Smooth muscle cell (in vitro differentiated cells): ENCODE results near the gene MAEL. TPM values are rescaled to one million over a fixed set of nuclear protein-coding genes. Genes with fewer than 3 reads are reported as not detected.

Source experiments
- DNase-seq: peaks from one replicate; lab custom pipeline; 2025; ENCODE audit not compliant: unreplicated experiment; lab: John Stamatoyannopoulos, UW
- H2AFZ ChIP-seq: fragments of 200-600 bp; sonication (generic); 2 replicates; pipeline ENCODE4 v1.6.0; 2016; ENCODE audit warnings: antibody characterized with exemption, low read depth, mild to moderate bottlenecking
- H3F3A ChIP-seq: fragments of 200-600 bp; sonication (generic); 2 replicates; pipeline ENCODE4 v1.6.0; 2017; ENCODE audit warnings: antibody characterized with exemption, low read depth
- H3K27ac ChIP-seq: fragments of 200-600 bp; sonication (generic); 2 replicates; pipeline ENCODE4 v1.5.1; 2016; ENCODE audit warnings: low read depth, mild to moderate bottlenecking
- H3K27me3 ChIP-seq: fragments of 200-600 bp; sonication (generic); 2 replicates; pipeline ENCODE4 v1.6.1; 2016; ENCODE audit warnings: low read depth, mild to moderate bottlenecking
- H3K36me3 ChIP-seq: fragments of 200-600 bp; sonication (generic); 2 replicates; pipeline ENCODE4 v1.5.1; 2016; ENCODE audit warnings: low read depth
- H3K4me1 ChIP-seq: fragments of 200-600 bp; sonication (generic); 2 replicates; pipeline ENCODE4 v1.5.1; 2016; ENCODE audit warnings: low read depth
- H3K4me2 ChIP-seq: fragments of 200-600 bp; sonication (generic); 2 replicates; pipeline ENCODE4 v1.6.0; 2016; ENCODE audit warnings: mild to moderate bottlenecking
- H3K4me3 ChIP-seq: fragments of 200-600 bp; sonication (generic); 2 replicates; pipeline ENCODE4 v1.5.1; 2016; ENCODE audit warnings: mild to moderate bottlenecking
- H3K79me2 ChIP-seq: fragments of 200-600 bp; sonication (generic); 2 replicates; pipeline ENCODE4 v1.6.0; 2016; ENCODE audit warnings: low read depth, mild to moderate bottlenecking
- H3K9ac ChIP-seq: fragments of 200-600 bp; sonication (generic); 2 replicates; pipeline ENCODE4 v1.6.0; 2016; ENCODE audit warnings: low read depth
- H3K9me3 ChIP-seq: fragments of 200-600 bp; sonication (generic); replicated peaks from 2 replicates; pipeline ENCODE4 v1.5.1; 2016; ENCODE audit warnings: low read depth
- H4K20me1 ChIP-seq: fragments of 200-600 bp; sonication (generic); 2 replicates; pipeline ENCODE4 v1.6.0; 2016; ENCODE audit warnings: low read depth
- WGBS: methylation state at CpG from one replicate; pipeline ENCODE4 v1.1.7; 2016; ENCODE audit warnings: low lambda C conversion rate; 5-methylcytosine and 5-hydroxymethylcytosine counted together
- polyA plus RNA-seq: library from polyadenylated mRNA; unstranded; fragments of >200 nt; fragmentation: Nextera tagmentation; extraction: Ambion mirVana; gene quantifications from 2 replicates; pipeline ENCODE4 v1.2.1, GENCODE V29; 2016
- small RNA-seq: library from RNA; depleted of rRNA; stranded (forward); fragments of <200 nt; gene quantifications from one replicate; pipeline ENCODE3, GENCODE V24; 2014
- total RNA-seq: library from RNA; depleted of rRNA; stranded (reverse); fragments of >200 nt; gene quantifications from 2 replicates; pipeline ENCODE4 v1.2.3, GENCODE V29; 2014
- TF ChIP-seq, protein P1 (sequence below): fragments of 200-600 bp; sonication (generic); IDR thresholded peaks from 2 replicates; pipeline ENCODE4 v1.5.1; 2017; ENCODE audit warnings: borderline replicate concordance, mild to moderate bottlenecking, antibody characterized with exemption; ENCODE audit not compliant: insufficient read depth, poor library complexity, severe bottlenecking

MAEL gene
- total and polyA plus RNA-seq, 2 experiments from 2014 or later, result 0.27 TPM; not detected in 1

- WGBS, result 96% methylated on average over 8 of the region's 8 CpGs
- no peaks in the 10 kb centered on the region for H3K27me3 ChIP-seq
- no peaks in the 10 kb centered on the region for H3K79me2 ChIP-seq
- TF ChIP-seq, protein P1, sequence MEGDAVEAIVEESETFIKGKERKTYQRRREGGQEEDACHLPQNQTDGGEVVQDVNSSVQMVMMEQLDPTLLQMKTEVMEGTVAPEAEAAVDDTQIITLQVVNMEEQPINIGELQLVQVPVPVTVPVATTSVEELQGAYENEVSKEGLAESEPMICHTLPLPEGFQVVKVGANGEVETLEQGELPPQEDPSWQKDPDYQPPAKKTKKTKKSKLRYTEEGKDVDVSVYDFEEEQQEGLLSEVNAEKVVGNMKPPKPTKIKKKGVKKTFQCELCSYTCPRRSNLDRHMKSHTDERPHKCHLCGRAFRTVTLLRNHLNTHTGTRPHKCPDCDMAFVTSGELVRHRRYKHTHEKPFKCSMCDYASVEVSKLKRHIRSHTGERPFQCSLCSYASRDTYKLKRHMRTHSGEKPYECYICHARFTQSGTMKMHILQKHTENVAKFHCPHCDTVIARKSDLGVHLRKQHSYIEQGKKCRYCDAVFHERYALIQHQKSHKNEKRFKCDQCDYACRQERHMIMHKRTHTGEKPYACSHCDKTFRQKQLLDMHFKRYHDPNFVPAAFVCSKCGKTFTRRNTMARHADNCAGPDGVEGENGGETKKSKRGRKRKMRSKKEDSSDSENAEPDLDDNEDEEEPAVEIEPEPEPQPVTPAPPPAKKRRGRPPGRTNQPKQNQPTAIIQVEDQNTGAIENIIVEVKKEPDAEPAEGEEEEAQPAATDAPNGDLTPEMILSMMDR, result no peak
- no peak overlapping the region for H3K9ac ChIP-seq
- H3K9me3 ChIP-seq, result no peaks in the 10 kb centered on the region
- H3F3A ChIP-seq, result no peaks in the 10 kb centered on the region
- no peak for DNase-seq
- no peaks in the 10 kb centered on the region for H3K36me3 ChIP-seq
- H3K4me3 ChIP-seq, result no peak overlapping the region
- H4K20me1 ChIP-seq, result no peaks in the 10 kb centered on the region
- H3K27ac ChIP-seq, result no peak overlapping the region
- H2AFZ ChIP-seq, result no peak overlapping the region
- peaks cover under 1% of the 10 kb centered on the region for H3K4me1 ChIP-seq
- no peak overlapping the region for H3K4me2 ChIP-seq
Observed at GRCh38 chr1:167071286-167071685, 82.2 kb downstream of the MAEL start.

Small RNA genes within 50 kb of the gene (small RNA-seq; reads per million reads assigned to genes)
- 1.7 reads per million, percentile 41 among the genes with 10 or more reads in this experiment for gene RNA5SP65

Other genes starting within 250 kb of the MAEL start
- 21.2 and 23.4 TPM in 2 replicates for gene POGK, start 149.8 kb upstream of the MAEL start, total RNA-seq
- 9.7 and 15.0 TPM in 2 replicates for gene POGK, start 149.8 kb upstream of the MAEL start, polyA plus RNA-seq
- 16.3 and 20.8 TPM in 2 replicates for gene TADA1, start 113.0 kb upstream of the MAEL start, total RNA-seq
- 9.1 and 12.2 TPM in 2 replicates for gene TADA1, start 113.0 kb upstream of the MAEL start, polyA plus RNA-seq
- 0.04 and 0.22 TPM in 2 replicates for gene ILDR2, start 13.7 kb upstream of the MAEL start, total RNA-seq
- 0.07 TPM in 1 of 2 replicates, not detected in the other for gene ILDR2, start 13.7 kb upstream of the MAEL start, polyA plus RNA-seq
- not detected in 2 replicates for gene GPA33, start 101.1 kb downstream of the MAEL start, total RNA-seq
- gene GPA33, start 101.1 kb downstream of the MAEL start, polyA plus RNA-seq, result not detected in 2 replicates
- 0.13 and 0.31 TPM in 2 replicates for gene STYXL2, start 104.8 kb downstream of the MAEL start, total RNA-seq
- 0.74 and 2.0 TPM in 2 replicates for gene STYXL2, start 104.8 kb downstream of the MAEL start, polyA plus RNA-seq
- gene POU2F1, start 231.6 kb downstream of the MAEL start, total RNA-seq, result 13.0 and 15.6 TPM in 2 replicates
- 5.3 and 9.1 TPM in 2 replicates for gene POU2F1, start 231.6 kb downstream of the MAEL start, polyA plus RNA-seq